Measurements from ENCODE around the gene PDCD1LG2. TPM values are rescaled to one million over a fixed set of nuclear protein-coding genes. Genes with fewer than 3 reads are reported as not detected.
A peak's percentile ranks its signal among the peaks of the same experiment; 100 is the strongest.

The PDCD1LG2 gene
- total RNA-seq, 1 donor from 2014 or later: under 0.01 TPM

GRCh38 chr9:5543875-5544702, 33.8 kb downstream of the PDCD1LG2 start:
- FAIRE-seq (no peak), DNase-seq (ENCODE audit: low read depth) (no peak)
- Histone ChIP-seq H3K4me3 (ENCODE audit: low read depth, low read length) (no peak overlapping the region), H3K27me3 (ENCODE audit: control insufficient read depth, insufficient read depth, low read length) (no peaks in the 10 kb centered on the region), H3K36me3 (ENCODE audit: control insufficient read depth, insufficient read depth, low read length) (no peaks in the 10 kb centered on the region)
- TF ChIP-seq CTCF (IDR thresholded peaks at IDR 0.05; ENCODE audit: insufficient read depth, low read length, severe bottlenecking): no peak

GRCh38 chr9:5549658-5550650, 39.6 kb downstream of the PDCD1LG2 start:
- H3K27me3 ChIP-seq (ENCODE audit: control insufficient read depth, insufficient read depth, low read length): no peaks in the 10 kb centered on the region
- no peak for TF ChIP-seq CTCF (IDR thresholded peaks at IDR 0.05; ENCODE audit: insufficient read depth, low read length, severe bottlenecking)
- H3K4me3 ChIP-seq (ENCODE audit: low read depth, low read length): no peak overlapping the region
- DNase-seq (ENCODE audit: low read depth): peak; percentile 84
- no peak for FAIRE-seq
- H3K36me3 ChIP-seq (ENCODE audit: control insufficient read depth, insufficient read depth, low read length): no peaks in the 10 kb centered on the region

GRCh38 chr9:5551368-5552150, 41.2 kb downstream of the PDCD1LG2 start:
- Histone ChIP-seq H3K27me3 (ENCODE audit: control insufficient read depth, insufficient read depth, low read length) (no peaks in the 10 kb centered on the region), H3K4me3 (ENCODE audit: low read depth, low read length) (no peak overlapping the region), H3K36me3 (ENCODE audit: control insufficient read depth, insufficient read depth, low read length) (no peaks in the 10 kb centered on the region)
- FAIRE-seq (no peak), DNase-seq (ENCODE audit: low read depth) (no peak)
- TF ChIP-seq CTCF (IDR thresholded peaks at IDR 0.05; ENCODE audit: insufficient read depth, low read length, severe bottlenecking): no peak

- DNase-seq (ENCODE audit: low read depth) (peak; percentile 80), FAIRE-seq (no peak)
- Histone ChIP-seq H3K4me3 (ENCODE audit: low read depth, low read length) (no peak overlapping the region), H3K27me3 (ENCODE audit: control insufficient read depth, insufficient read depth, low read length) (no peaks in the 10 kb centered on the region), H3K36me3 (ENCODE audit: control insufficient read depth, insufficient read depth, low read length) (no peaks in the 10 kb centered on the region)
- TF ChIP-seq CTCF (IDR thresholded peaks at IDR 0.05; ENCODE audit: insufficient read depth, low read length, severe bottlenecking): no peak
These were observed 42.0 kb downstream of the PDCD1LG2 start for GRCh38 chr9:5552301-5552700.

GRCh38 chr9:5553211-5553610, 42.9 kb downstream of the PDCD1LG2 start:
- no peak for TF ChIP-seq CTCF (IDR thresholded peaks at IDR 0.05; ENCODE audit: insufficient read depth, low read length, severe bottlenecking)
- FAIRE-seq (no peak), DNase-seq (ENCODE audit: low read depth) (peak; percentile 52)
- no peaks in the 10 kb centered on the region for H3K27me3 ChIP-seq (ENCODE audit: control insufficient read depth, insufficient read depth, low read length)
- H3K36me3 ChIP-seq (ENCODE audit: control insufficient read depth, insufficient read depth, low read length): no peaks in the 10 kb centered on the region
- no peak overlapping the region for H3K4me3 ChIP-seq (ENCODE audit: low read depth, low read length)
